Ishikawa (cell line): ENCODE data around the gene ACBD3.

Experiments
- CEBPB ChIP-seq: IDR thresholded peaks from 2 replicates; pipeline ENCODE4 v1.6.1; 2012
- CREB1 ChIP-seq: IDR thresholded peaks from 2 replicates; pipeline ENCODE4 v1.6.1; 2012; ENCODE audit warnings: low read depth
- EGR1 ChIP-seq: IDR thresholded peaks from 2 replicates; pipeline ENCODE4 v1.6.1; 2012
- EP300 ChIP-seq: IDR thresholded peaks from 2 replicates; pipeline ENCODE4 v1.6.1; 2012; ENCODE audit warnings: borderline replicate concordance
- FOXM1 ChIP-seq: IDR thresholded peaks from 2 replicates; pipeline ENCODE4 v1.6.1; 2012; ENCODE audit warnings: low read depth, borderline replicate concordance
- NFIC ChIP-seq: IDR thresholded peaks from 2 replicates; pipeline ENCODE4 v1.6.1; 2012
- RAD21 ChIP-seq: IDR thresholded peaks from 2 replicates; pipeline ENCODE4 v1.6.1; 2012; ENCODE audit warnings: low read depth
- TAF1 ChIP-seq: IDR thresholded peaks from 2 replicates; pipeline ENCODE4 v1.6.1; 2012; ENCODE audit warnings: low read depth, mild to moderate bottlenecking
- TCF12 ChIP-seq: IDR thresholded peaks from 2 replicates; pipeline ENCODE4 v1.6.1; 2012; ENCODE audit warnings: low read depth
- TEAD4 ChIP-seq: IDR thresholded peaks from 2 replicates; pipeline ENCODE4 v1.6.1; 2012
- YY1 ChIP-seq: IDR thresholded peaks from 2 replicates; pipeline ENCODE4 v1.6.1; 2012; ENCODE audit warnings: low read depth
- ZBTB7A ChIP-seq: IDR thresholded peaks from 2 replicates; pipeline ENCODE4 v1.6.1; 2012; ENCODE audit warnings: low read depth
- TF ChIP-seq, protein P1 (sequence below): IDR thresholded peaks from 2 replicates; pipeline ENCODE4 v1.6.1; 2012
- TF ChIP-seq, protein P2 (sequence below): IDR thresholded peaks from 2 replicates; pipeline ENCODE4 v1.6.1; 2012
- TF ChIP-seq, protein P3 (sequence below): IDR thresholded peaks from 2 replicates; pipeline ENCODE4 v1.6.1; 2012; ENCODE audit warnings: low read depth, mild to moderate bottlenecking

Gene ACBD3

GRCh38 chr1:226149806-226150205 lies 36.7 kb downstream of the ACBD3 start:
- no peak for TF ChIP-seq CREB1

- no peak for TF ChIP-seq CREB1
- no peak for TF ChIP-seq TEAD4
- TF ChIP-seq, protein P1, sequence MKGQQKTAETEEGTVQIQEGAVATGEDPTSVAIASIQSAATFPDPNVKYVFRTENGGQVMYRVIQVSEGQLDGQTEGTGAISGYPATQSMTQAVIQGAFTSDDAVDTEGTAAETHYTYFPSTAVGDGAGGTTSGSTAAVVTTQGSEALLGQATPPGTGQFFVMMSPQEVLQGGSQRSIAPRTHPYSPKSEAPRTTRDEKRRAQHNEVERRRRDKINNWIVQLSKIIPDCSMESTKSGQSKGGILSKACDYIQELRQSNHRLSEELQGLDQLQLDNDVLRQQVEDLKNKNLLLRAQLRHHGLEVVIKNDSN: no peak
- TF ChIP-seq YY1: no peak
These were observed 38.4 kb downstream of the ACBD3 start for GRCh38 chr1:226148121-226148648.

GRCh38 chr1:226144045-226144444 lies 42.5 kb downstream of the ACBD3 start:
- no peak for TF ChIP-seq TCF12
- TF ChIP-seq YY1: no peak
- TF ChIP-seq FOXM1: no peak
- TF ChIP-seq TAF1: no peak
- TF ChIP-seq, protein P2, sequence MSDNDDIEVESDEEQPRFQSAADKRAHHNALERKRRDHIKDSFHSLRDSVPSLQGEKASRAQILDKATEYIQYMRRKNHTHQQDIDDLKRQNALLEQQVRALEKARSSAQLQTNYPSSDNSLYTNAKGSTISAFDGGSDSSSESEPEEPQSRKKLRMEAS: no peak
- TF ChIP-seq CREB1: no peak
- no peak for TF ChIP-seq NFIC
- no peak for TF ChIP-seq CEBPB
- no peak for TF ChIP-seq EGR1
- TF ChIP-seq, protein P3, sequence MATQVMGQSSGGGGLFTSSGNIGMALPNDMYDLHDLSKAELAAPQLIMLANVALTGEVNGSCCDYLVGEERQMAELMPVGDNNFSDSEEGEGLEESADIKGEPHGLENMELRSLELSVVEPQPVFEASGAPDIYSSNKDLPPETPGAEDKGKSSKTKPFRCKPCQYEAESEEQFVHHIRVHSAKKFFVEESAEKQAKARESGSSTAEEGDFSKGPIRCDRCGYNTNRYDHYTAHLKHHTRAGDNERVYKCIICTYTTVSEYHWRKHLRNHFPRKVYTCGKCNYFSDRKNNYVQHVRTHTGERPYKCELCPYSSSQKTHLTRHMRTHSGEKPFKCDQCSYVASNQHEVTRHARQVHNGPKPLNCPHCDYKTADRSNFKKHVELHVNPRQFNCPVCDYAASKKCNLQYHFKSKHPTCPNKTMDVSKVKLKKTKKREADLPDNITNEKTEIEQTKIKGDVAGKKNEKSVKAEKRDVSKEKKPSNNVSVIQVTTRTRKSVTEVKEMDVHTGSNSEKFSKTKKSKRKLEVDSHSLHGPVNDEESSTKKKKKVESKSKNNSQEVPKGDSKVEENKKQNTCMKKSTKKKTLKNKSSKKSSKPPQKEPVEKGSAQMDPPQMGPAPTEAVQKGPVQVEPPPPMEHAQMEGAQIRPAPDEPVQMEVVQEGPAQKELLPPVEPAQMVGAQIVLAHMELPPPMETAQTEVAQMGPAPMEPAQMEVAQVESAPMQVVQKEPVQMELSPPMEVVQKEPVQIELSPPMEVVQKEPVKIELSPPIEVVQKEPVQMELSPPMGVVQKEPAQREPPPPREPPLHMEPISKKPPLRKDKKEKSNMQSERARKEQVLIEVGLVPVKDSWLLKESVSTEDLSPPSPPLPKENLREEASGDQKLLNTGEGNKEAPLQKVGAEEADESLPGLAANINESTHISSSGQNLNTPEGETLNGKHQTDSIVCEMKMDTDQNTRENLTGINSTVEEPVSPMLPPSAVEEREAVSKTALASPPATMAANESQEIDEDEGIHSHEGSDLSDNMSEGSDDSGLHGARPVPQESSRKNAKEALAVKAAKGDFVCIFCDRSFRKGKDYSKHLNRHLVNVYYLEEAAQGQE: no peak
- TF ChIP-seq TEAD4: no peak
- TF ChIP-seq EP300: no peak
- no peak for TF ChIP-seq RAD21
- TF ChIP-seq, protein P1: no peak
- no peak for TF ChIP-seq ZBTB7A

GRCh38 chr1:226135709-226136108 lies 50.8 kb downstream of the ACBD3 start:
- TF ChIP-seq TCF12 (no peak), CREB1 (no peak), FOXM1 (no peak), NFIC (no peak), TAF1 (no peak), EGR1 (no peak), RAD21 (no peak), CEBPB (no peak), TEAD4 (no peak), EP300 (no peak), YY1 (no peak), ZBTB7A (no peak)
- TF ChIP-seq, protein P3: no peak
- TF ChIP-seq, protein P1: no peak
- TF ChIP-seq, protein P2: no peak

- TF ChIP-seq NFIC (no peak; the same call in 1 of the 2 replicates), ZBTB7A (no peak), TEAD4 (no peak), EGR1 (no peak), TCF12 (no peak), CREB1 (no peak), EP300 (peak; percentile 22; the same call in 1 of the 2 replicates), TAF1 (peak; percentile 19; the same call in 1 of the 2 replicates), CEBPB (no peak), FOXM1 (no peak), RAD21 (no peak), YY1 (no peak)
- TF ChIP-seq, protein P2: peak; percentile 86
- TF ChIP-seq, protein P1: peak; percentile 60; the same call in 1 of the 2 replicates
- TF ChIP-seq, protein P3: no peak
These were observed 51.4 kb downstream of the ACBD3 start for GRCh38 chr1:226135059-226135651.
